Fibroblast of mammary gland (primary cell): ENCODE measurements around the gene PSMB11.

Experiments
- DNase-seq: peaks from one replicate; pipeline ENCODE4 v3.0.0-alpha.2; 2010; ENCODE audit warnings: low read depth
- H3K4me3 ChIP-seq: 2 replicates; pipeline ENCODE4 v1.5.1; 2011; ENCODE audit warnings: low read depth, mild to moderate bottlenecking, low read length, moderate library complexity; ENCODE audit not compliant: control insufficient read depth
- TF ChIP-seq, protein P1 (sequence below): conservative IDR thresholded peaks from 2 replicates; pipeline ENCODE4 v1.5.1; 2011; ENCODE audit warnings: low read depth, low read length, inconsistent platforms; ENCODE audit not compliant: control insufficient read depth, insufficient read depth

Gene PSMB11

DNA sequence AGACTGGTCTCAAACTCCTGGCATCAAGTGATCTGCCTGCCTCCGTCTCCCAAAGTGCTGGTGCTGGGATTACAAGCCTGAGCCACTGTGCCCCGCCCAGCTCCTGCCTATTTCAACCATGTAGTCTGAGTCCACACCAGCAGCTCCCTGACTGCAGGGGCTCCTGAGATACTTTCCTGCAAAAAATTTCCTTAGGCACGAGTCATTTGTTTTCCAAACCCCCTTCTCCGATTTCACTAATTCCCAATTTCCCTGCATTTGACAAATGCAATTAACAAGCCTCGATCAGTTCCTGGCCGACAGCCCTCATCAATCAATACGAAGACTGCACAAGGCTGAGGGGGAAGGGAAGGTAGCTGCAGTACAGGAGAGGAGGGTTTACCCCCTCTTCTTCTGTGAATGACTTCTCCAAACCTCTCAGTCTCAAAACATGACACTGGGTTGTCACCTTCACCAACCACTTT, 17.4 kb upstream of the PSMB11 start:
- no peak for DNase-seq
- no peak overlapping the region for H3K4me3 ChIP-seq
- TF ChIP-seq, protein P1, sequence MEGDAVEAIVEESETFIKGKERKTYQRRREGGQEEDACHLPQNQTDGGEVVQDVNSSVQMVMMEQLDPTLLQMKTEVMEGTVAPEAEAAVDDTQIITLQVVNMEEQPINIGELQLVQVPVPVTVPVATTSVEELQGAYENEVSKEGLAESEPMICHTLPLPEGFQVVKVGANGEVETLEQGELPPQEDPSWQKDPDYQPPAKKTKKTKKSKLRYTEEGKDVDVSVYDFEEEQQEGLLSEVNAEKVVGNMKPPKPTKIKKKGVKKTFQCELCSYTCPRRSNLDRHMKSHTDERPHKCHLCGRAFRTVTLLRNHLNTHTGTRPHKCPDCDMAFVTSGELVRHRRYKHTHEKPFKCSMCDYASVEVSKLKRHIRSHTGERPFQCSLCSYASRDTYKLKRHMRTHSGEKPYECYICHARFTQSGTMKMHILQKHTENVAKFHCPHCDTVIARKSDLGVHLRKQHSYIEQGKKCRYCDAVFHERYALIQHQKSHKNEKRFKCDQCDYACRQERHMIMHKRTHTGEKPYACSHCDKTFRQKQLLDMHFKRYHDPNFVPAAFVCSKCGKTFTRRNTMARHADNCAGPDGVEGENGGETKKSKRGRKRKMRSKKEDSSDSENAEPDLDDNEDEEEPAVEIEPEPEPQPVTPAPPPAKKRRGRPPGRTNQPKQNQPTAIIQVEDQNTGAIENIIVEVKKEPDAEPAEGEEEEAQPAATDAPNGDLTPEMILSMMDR, result no peak

DNA sequence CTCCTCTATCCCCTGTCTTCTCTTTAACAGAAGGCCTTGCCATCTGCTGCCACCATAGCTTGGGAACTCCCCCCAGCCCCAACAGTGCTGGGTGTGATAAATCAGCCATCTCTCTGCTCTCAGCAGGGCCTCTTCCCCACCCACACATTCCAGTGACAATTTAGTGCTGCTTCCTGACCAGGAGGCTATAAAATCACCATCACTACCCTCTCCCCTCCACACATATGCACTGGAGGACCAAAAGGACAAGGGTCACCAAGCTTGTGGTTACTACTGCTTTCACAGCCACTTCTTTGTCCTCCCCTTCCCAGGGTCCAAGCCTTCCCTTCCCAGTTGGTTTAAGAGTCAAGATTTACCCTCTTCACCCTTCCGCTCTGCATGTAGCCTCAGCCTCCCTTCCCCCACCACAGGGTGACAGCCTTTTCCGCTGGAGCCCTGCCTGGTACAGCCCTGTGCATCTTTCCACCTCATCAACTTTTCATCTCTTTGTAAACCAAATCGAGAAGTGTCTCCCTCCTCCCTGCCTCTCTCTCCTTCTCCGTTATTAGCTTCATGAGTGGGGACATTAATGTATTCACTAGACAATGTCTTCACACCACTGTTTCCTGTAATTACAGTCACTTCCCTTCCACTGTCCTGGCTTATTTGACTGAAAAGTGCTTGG, 16.7 kb upstream of the PSMB11 start:
- TF ChIP-seq, protein P1, result no peak
- H3K4me3 ChIP-seq, result no peak overlapping the region
- DNase-seq, result no peak

DNA sequence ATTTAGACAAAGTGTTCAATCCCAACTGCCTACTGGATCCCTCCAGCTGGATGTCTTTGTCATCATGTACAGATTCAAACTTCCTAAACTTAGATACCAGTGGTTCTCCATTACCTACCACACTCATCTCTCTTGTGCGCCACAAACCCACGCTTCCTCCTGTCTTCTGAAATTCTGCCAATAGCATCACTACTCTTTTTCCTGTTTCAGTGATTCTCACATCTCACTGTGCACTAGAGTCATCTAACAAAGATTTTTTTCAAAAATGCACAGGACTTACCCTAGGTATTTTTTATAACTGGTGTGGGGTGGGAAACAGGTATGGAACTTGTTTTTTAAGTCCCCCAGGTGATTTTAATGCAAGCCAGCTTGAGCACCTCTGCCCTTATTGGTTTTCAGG, 13.2 kb upstream of the PSMB11 start:
- peak; percentile 52 for DNase-seq
- no peak overlapping the region for H3K4me3 ChIP-seq
- TF ChIP-seq, protein P1, result no peak

DNA sequence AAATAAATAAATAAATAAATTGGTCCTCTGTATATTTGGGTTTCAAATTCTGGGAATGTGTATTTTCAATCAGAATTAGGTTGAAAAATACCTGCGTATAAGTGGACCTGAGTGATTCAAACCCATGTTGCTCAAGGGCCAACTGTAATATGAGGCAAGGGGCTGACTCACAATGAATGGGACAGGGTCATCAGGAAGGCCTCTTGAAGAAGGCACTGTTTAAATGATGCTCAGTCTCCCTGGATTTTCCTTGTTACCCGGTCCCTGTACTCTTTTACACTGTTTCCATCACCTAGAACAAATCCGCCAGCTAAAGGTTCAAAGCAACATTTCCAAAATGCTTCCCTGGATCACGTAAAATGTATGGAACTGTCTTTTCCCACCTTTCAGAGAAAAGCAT, 11.1 kb upstream of the PSMB11 start:
- TF ChIP-seq, protein P1, result no peak
- H3K4me3 ChIP-seq, result no peak overlapping the region
- DNase-seq, result peak; percentile 29

DNA sequence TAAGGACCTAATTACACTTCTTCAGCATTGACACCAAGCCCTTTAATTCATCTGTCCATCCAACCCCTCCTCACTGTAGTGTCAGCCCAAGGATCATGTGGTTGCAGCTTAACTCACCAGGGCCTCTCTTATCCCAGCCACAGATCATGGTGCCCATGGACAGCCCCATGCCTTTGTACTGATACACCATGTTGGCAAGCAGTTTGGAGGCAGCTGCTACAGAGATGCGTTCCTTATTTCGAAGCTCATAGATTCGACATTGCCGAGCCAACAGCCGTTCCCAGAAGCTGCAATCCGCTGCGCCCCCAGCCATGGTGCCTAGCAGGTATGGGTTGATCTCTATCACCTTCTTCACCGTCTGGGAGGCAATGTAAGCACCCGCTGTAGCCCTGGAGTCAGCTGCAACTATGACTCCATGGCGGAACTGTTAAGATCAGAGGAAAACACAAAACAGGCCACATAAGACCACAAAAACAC, 8.7 kb upstream of the PSMB11 start:
- TF ChIP-seq, protein P1, result no peak
- peak overlapping the region; percentile 96 for H3K4me3 ChIP-seq
- DNase-seq, result no peak

DNA sequence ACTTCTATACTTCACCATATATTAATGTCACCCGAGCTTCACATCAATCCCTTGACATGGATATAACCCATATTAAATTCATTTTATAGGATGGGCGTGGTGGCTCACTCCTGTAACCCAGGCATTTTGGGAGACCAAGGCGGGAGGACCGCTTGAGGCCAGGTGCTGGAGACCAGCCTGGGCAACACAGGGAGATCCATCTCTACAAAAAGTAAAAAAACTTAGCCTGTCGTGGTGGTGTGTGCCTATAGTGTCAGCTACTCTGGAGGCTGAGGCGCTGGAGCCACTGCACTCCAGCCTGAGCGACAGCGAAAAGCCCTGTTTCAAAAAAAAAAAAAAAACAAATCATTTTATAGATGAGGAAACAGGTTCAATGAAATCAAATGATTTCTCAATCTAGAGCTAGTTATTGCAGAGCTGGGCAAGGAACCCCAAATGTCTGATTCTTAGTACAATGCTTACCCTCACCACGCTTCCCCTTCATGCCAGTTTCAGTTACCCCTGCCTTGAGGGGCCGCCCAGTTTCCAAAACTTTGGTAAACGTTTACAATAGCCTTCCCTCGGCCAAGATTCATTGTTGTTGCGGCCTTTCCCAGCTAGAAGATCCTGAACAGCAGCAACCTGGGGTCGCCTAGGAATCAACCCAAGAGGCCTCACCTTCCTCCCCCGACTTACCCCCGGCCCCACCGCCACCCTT, 8.1 kb upstream of the PSMB11 start:
- TF ChIP-seq, protein P1, result no peak

More for the DNA sequence above, 8.1 kb upstream of the PSMB11 start:
- H3K4me3 ChIP-seq, result peak overlapping the region; percentile 96
- no peak for DNase-seq
